Measurements from ENCODE around the gene UNC93B1. TPM values are rescaled to one million over a fixed set of nuclear protein-coding genes. Genes with fewer than 3 reads are reported as not detected.

The UNC93B1 gene
- total and polyA plus RNA-seq, 9 donors = 5.0 to 8.7 (median 6.4) TPM

DNA sequence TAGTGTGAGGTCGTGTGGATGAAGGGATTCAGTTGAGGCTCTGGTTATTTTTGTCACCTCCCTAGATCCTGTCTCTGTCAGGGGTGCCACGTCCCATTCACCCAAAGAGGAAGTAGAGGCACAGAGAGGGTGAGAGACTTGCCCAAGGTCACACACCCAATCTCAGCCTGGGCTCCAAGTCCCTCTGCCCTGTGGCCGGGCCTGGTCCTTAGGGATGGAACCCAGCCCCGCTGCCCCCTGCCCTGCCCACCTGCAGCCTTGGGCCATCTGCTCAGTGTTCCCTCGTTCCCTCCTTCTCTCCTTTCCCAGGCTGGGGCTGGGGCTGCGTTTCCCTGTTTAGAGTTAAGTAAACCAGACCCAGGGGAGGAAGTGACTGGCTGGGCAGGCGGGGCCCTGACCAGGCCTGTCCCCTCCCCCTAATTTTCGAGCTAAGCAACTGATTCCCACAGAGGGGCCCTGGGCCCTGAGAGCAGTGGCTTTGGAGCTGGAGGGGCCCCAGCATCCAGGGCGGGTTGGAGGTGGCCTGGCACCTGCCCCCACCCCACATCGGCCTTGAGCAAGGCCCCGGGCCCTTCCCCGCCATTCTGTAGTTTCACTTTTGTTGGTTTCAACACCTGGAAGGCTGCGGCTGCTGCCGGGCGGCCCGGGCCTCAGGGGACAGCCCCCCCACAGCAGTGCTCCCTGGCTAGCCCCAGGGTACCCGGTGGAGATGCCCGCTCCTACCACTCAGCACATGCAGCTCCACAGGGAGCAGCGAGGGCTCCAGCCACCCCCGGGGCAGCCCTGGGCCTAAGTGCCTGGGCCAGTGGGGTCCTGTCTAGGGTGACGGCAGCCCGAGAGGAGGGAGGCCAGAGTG lies 36.4 kb upstream of the UNC93B1 start:
- WGBS (ENCODE audit: insufficient coverage) = 7% methylated on average over 8 of the region's 22 CpGs
- Histone ChIP-seq H3K27ac (ENCODE audit: low read length) (peak overlapping the region; percentile 87), H3K36me3 (ENCODE audit: control insufficient read depth, insufficient read depth, low read length) (peaks cover 24% of the 10 kb centered on the region), H3K4me1 (ENCODE audit: control insufficient read depth, insufficient read depth, low read length) (peaks cover 77% of the 10 kb centered on the region), H3K27me3 (ENCODE audit: control insufficient read depth, insufficient read depth, low read length) (no peaks in the 10 kb centered on the region), H3K9me3 (replicated peaks; ENCODE audit: control insufficient read depth, low read depth, low read length) (no peaks in the 10 kb centered on the region), H3K4me3 (ENCODE audit: low read length) (peak overlapping the region; percentile 49)
- peak; percentile 90 for DNase-seq

DNA sequence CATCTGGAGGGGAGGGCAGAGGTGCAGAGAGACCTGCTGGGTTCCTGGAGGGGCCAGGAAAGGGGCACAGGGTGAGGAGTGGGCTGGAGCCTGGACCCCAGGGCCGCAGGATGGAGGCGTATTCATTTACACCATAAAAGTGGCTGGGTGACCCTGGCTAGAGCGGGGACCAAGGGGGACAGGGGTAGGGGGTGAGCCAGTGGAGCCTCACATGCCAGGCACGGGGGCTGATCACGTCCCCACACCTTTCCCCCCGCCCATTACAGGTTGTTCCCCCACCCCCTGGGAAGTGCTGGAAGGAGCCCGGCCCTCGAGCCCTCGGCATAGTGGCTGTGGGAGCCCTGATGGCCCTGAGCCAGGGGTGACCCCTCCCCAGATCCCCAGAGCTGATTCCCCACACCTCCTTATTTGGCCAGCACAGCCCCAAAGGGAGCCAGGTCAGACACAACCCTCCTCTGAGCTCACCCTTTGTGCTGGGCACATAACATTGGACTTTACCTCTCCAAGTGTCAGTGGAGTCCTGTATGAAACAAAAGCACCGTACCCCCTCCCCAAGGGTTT lies 35.7 kb upstream of the UNC93B1 start:
- no peak for DNase-seq
- H3K4me3 ChIP-seq (ENCODE audit: low read length) = peak overlapping the region; percentile 61
- WGBS (ENCODE audit: insufficient coverage) = 8% methylated on average over 4 of the region's 10 CpGs
- peak overlapping the region; percentile 87 for H3K27ac ChIP-seq (ENCODE audit: low read length)
- peaks cover 77% of the 10 kb centered on the region for H3K4me1 ChIP-seq (ENCODE audit: control insufficient read depth, insufficient read depth, low read length)
- H3K27me3 ChIP-seq (ENCODE audit: control insufficient read depth, insufficient read depth, low read length) = no peaks in the 10 kb centered on the region
- peaks cover 24% of the 10 kb centered on the region for H3K36me3 ChIP-seq (ENCODE audit: control insufficient read depth, insufficient read depth, low read length)
- no peaks in the 10 kb centered on the region for H3K9me3 ChIP-seq (replicated peaks; ENCODE audit: control insufficient read depth, low read depth, low read length)

DNA sequence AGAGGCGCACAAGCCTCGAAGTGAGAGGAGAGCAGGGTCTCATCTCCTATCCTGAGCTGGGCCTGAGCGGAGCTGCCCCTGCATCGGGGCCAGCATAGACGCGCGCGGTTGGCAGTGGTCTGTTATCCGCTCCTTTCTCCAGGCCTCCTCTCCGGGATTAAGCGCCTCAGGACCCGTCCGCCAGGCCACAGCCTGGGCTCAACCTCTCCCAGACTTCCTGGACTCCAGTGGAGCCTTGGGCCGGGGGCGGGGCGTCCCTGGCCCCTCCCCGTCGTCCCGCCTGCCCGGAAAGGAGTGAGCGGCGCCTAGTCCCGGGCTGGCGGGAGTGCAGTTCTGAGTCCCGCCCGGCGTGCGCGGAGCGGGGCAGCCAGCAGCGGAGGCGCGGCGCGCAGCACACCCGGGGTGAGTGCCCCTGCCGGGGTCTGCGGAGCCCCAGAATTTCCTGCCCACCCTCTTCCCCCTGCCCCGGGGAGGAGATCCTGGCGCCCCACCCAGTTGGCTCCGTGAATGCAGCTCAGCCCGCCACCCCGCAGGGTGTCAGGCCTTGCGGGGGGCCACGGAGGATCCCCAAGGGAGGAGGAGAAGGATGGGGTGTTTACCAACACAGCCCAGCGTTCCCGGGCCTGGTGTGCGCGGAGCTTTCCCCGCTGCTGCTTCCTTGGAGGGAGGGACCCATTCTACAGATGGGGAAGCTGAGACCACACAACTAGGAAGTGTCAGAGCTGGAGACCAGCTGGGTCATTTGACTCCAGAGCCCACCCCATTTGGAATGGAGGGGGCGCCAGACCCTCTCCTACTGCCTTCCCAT lies 35.0 kb upstream of the UNC93B1 start, which contains the start of gene TCIRG1:
TSS of gene TCIRG1 (plus strand) at position 308 of the 808 bp plus-strand sequence. CDS start 2,247 bp downstream, outside the sequence.
- WGBS (ENCODE audit: insufficient coverage) = 8% methylated on average over 44 of the region's 51 CpGs
- no peaks in the 10 kb centered on the region for H3K27me3 ChIP-seq (ENCODE audit: control insufficient read depth, insufficient read depth, low read length)
- no peaks in the 10 kb centered on the region for H3K9me3 ChIP-seq (replicated peaks; ENCODE audit: control insufficient read depth, low read depth, low read length)
- H3K4me3 ChIP-seq (ENCODE audit: low read length) = peak within 1 kb of the TSS; percentile 61
- DNase-seq = peak; percentile 93
- H3K27ac ChIP-seq (ENCODE audit: low read length) = peak within 1 kb of the TSS; percentile 87
- peaks cover 24% of the 10 kb centered on the region for H3K36me3 ChIP-seq (ENCODE audit: control insufficient read depth, insufficient read depth, low read length)
- H3K4me1 ChIP-seq (ENCODE audit: control insufficient read depth, insufficient read depth, low read length) = peaks cover 71% of the 10 kb centered on the region

DNA sequence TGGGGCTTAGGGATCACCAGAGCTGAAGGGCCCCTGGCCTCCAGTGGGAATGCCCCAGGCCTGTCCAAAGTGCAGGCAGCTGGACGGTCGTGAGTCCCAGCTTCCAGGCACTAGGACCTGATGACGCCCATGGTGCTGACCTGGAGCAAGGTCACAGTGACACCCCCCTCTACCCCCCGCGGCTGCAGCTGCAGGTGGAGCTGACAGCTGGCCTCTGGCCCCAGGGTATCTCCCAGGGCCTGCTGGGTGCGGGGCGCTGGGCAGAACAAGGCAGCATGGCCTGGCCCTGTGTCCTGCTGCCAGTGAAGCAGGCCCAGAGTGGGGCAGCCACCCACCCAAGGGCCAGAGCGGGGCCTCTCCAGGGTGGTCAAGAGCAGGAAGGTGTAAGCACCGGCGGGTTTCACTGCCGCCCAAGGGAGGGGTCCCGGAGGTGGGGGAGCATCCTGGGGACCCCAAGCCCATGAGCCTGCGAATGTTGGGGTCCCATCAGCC lies 34.4 kb upstream of the UNC93B1 start:
- no peak for DNase-seq
- WGBS (ENCODE audit: insufficient coverage) = 39% methylated on average over 13 of the region's 13 CpGs
- Histone ChIP-seq H3K4me3 (ENCODE audit: low read length) (peak overlapping the region; percentile 61), H3K27ac (ENCODE audit: low read length) (peak overlapping the region; percentile 85), H3K4me1 (ENCODE audit: control insufficient read depth, insufficient read depth, low read length) (peaks cover 64% of the 10 kb centered on the region), H3K36me3 (ENCODE audit: control insufficient read depth, insufficient read depth, low read length) (peaks cover 30% of the 10 kb centered on the region), H3K9me3 (replicated peaks; ENCODE audit: control insufficient read depth, low read depth, low read length) (no peaks in the 10 kb centered on the region), H3K27me3 (ENCODE audit: control insufficient read depth, insufficient read depth, low read length) (no peaks in the 10 kb centered on the region)

DNA sequence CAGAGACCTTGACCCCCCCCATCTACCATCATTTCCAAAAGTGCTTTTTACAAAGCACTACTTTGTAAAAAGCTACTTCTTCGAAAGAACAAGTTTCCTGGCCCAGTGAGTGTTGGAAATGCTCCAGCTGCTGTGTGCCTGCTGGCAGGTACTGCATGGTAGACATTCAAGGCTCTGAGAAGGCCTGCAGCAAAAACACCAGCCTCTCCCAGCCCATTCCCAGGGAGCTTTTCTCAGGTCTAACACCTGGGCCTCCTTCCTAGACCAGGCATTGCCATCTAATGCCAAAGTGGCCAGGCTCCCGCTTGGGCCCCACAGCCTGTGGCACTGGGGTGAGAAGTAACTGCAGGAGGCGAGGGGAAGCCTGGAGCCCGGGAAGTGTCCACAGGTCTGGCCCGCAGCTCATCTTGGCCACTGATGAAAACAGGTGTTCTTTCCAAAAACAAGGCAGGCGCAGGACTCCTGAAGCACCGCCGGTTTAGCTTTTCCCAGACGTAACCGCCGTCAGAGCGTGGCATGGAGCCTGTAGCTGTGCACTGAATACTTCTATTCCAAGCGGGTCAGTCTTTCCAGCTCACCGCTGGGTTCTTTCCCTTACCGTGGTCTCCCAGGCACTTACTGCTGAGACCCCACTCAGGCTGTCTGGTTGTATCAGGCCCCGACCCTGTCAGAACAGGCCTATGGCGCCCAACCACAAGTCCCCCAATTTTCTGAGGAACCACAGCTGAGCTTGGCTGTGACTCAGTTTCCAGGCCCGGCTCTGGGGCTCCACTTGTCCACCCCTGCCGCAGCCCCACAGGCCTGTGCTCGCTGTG lies 33.7 kb upstream of the UNC93B1 start:
- 67% methylated on average over 18 of the region's 20 CpGs for WGBS (ENCODE audit: insufficient coverage)
- Histone ChIP-seq H3K4me1 (ENCODE audit: control insufficient read depth, insufficient read depth, low read length) (peaks cover 58% of the 10 kb centered on the region), H3K4me3 (ENCODE audit: low read length) (no peak overlapping the region), H3K36me3 (ENCODE audit: control insufficient read depth, insufficient read depth, low read length) (peaks cover 37% of the 10 kb centered on the region), H3K27me3 (ENCODE audit: control insufficient read depth, insufficient read depth, low read length) (no peaks in the 10 kb centered on the region), H3K9me3 (replicated peaks; ENCODE audit: control insufficient read depth, low read depth, low read length) (no peaks in the 10 kb centered on the region), H3K27ac (ENCODE audit: low read length) (peak overlapping the region; percentile 85)
- DNase-seq = no peak

DNA sequence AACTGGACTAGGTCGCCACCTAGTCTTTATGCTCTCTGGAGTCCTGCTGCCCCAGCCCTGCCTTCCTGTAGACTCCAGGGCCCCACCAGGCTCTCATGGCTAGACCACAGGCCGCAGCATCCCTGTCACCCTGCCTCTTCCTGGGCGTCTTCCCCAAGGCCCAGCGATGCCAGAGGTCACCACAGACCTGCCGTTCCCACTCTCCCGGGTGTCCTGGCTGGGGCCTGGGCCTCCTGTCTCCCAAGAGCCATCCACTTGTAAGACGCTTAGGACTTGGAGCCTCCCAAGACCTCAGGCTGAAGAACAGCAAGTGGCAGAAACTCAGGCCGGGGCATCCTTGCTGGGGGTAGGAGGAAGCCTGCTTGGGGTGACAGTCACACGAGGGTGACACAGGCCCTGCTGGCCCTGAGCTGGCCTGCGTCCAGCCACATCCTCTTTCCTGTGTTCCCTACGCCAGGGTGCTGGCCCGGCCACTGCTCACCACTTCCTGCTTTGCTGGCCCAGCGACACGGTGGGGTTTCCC lies 32.9 kb upstream of the UNC93B1 start:
- Histone ChIP-seq H3K27ac (ENCODE audit: low read length) (peak overlapping the region; percentile 71), H3K36me3 (ENCODE audit: control insufficient read depth, insufficient read depth, low read length) (peaks cover 41% of the 10 kb centered on the region), H3K4me3 (ENCODE audit: low read length) (no peak overlapping the region), H3K27me3 (ENCODE audit: control insufficient read depth, insufficient read depth, low read length) (no peaks in the 10 kb centered on the region), H3K4me1 (ENCODE audit: control insufficient read depth, insufficient read depth, low read length) (peaks cover 54% of the 10 kb centered on the region), H3K9me3 (replicated peaks; ENCODE audit: control insufficient read depth, low read depth, low read length) (no peaks in the 10 kb centered on the region)
- WGBS (ENCODE audit: insufficient coverage) = 75% methylated on average over 8 of the region's 14 CpGs
- DNase-seq = peak; percentile 60

DNA sequence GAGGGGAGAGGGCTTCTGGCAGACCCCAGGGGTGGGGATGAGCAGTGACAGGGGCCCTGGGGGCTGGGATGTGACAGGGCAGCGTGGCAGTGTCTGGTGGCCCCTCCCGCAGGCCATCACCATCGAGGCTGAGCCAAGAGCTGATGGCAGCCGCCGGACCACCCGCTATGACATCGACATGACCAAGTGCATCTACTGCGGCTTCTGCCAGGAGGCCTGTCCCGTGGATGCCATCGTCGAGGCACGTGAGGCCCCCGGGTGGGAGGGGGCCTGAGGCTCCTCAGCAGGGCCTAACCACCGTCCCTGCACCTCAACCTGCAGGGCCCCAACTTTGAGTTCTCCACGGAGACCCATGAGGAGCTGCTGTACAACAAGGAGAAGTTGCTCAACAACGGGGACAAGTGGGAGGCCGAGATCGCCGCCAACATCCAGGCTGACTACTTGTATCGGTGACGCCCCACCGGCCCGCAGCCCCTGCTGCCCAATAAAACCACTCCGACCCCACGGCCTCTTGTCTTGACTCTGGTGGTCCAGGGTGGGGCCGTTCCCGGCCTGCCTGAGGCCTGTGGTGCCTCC lies 32.3 kb upstream of the UNC93B1 start:
- no peak for DNase-seq
- Histone ChIP-seq H3K4me1 (ENCODE audit: control insufficient read depth, insufficient read depth, low read length) (peaks cover 54% of the 10 kb centered on the region), H3K36me3 (ENCODE audit: control insufficient read depth, insufficient read depth, low read length) (peaks cover 41% of the 10 kb centered on the region), H3K27me3 (ENCODE audit: control insufficient read depth, insufficient read depth, low read length) (no peaks in the 10 kb centered on the region), H3K27ac (ENCODE audit: low read length) (peak overlapping the region; percentile 71), H3K9me3 (replicated peaks; ENCODE audit: control insufficient read depth, low read depth, low read length) (no peaks in the 10 kb centered on the region), H3K4me3 (ENCODE audit: low read length) (no peak overlapping the region)
- WGBS (ENCODE audit: insufficient coverage) = 81% methylated on average over 27 of the region's 27 CpGs

DNA sequence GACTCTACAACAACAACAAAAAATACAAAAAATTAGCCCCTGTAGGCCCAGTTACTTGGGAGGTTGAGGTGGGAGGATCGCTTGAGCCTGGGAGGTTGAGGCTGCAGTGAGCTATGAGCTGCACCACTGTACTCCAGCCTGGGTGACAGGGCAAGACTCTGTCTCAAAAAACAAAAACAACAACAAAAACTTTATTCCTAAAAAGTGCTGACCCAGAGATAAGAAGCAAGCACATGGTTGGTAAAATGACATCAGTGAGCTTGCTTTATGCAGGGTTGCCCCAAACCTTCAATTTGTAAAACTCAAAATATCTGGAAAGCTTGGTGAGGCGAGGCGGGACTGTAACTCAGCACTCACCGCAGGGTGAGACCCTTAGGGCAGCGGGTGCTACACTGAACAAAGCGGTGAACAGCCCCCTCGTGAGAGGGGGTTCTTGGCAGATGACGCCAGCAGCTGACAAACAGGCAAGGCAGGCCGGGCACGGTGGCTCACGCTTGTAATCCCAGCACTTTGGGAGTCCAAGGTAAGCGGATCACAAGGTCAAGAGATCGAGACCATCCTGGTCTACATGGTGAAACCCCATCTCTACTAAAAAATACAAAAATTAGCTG lies 31.5 kb upstream of the UNC93B1 start:
- DNase-seq = no peak
- Histone ChIP-seq H3K4me1 (ENCODE audit: control insufficient read depth, insufficient read depth, low read length) (peaks cover 50% of the 10 kb centered on the region), H3K4me3 (ENCODE audit: low read length) (no peak overlapping the region), H3K36me3 (ENCODE audit: control insufficient read depth, insufficient read depth, low read length) (peaks cover 41% of the 10 kb centered on the region), H3K27ac (ENCODE audit: low read length) (no peak overlapping the region), H3K9me3 (replicated peaks; ENCODE audit: control insufficient read depth, low read depth, low read length) (no peaks in the 10 kb centered on the region), H3K27me3 (ENCODE audit: control insufficient read depth, insufficient read depth, low read length) (no peaks in the 10 kb centered on the region)
- 87% methylated on average over 10 of the region's 13 CpGs for WGBS (ENCODE audit: insufficient coverage)

DNA sequence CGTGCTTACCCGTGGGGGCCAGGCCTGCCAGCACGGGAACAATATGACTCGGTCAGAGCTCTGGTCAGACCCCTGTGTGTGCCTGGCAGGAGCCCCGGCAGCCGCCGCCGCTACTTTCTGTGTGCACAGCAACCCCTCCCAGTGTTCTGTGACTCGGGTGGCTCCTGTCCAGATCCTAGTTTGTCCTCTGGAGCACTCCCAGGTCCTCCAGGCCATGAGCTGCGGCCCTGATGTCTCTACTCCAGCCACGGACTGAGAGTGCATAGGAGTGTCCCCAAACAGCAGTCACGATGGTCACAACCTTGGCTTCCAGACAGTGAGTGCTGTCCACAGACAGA lies 29.8 kb upstream of the UNC93B1 start:
- H3K4me3 ChIP-seq (ENCODE audit: low read length) = no peak overlapping the region
- no peak for DNase-seq

More for the DNA sequence above, 29.8 kb upstream of the UNC93B1 start:
- WGBS (ENCODE audit: insufficient coverage) = 90% methylated on average over 12 of the region's 12 CpGs
- Histone ChIP-seq H3K9me3 (replicated peaks; ENCODE audit: control insufficient read depth, low read depth, low read length) (no peaks in the 10 kb centered on the region), H3K36me3 (ENCODE audit: control insufficient read depth, insufficient read depth, low read length) (peaks cover 41% of the 10 kb centered on the region), H3K4me1 (ENCODE audit: control insufficient read depth, insufficient read depth, low read length) (peaks cover 40% of the 10 kb centered on the region), H3K27ac (ENCODE audit: low read length) (no peak overlapping the region), H3K27me3 (ENCODE audit: control insufficient read depth, insufficient read depth, low read length) (no peaks in the 10 kb centered on the region)
